IPS-20b (cell line): ENCODE results near the gene PIGL.
"Not testable (repeated sequence)": the region's sequence is repeated elsewhere in the genome, so short reads cannot be mapped to it uniquely, and the experiment has no call there.

Experiments used
- H3K27ac ChIP-seq: one replicate; pipeline ENCODE4 v1.5.1; 2013; ENCODE audit warnings: low read length
- H3K27me3 ChIP-seq: 2 replicates; pipeline ENCODE4 v1.6.1; 2013; ENCODE audit warnings: mild to moderate bottlenecking, low read length, inconsistent platforms; ENCODE audit not compliant: insufficient read depth
- H3K36me3 ChIP-seq: 2 replicates; pipeline ENCODE4 v1.6.1; 2013; ENCODE audit warnings: low read depth, mild to moderate bottlenecking, inconsistent platforms, low read length, moderate library complexity; ENCODE audit not compliant: insufficient read depth
- H3K4me1 ChIP-seq: 2 replicates; pipeline ENCODE4 v1.6.1; 2013; ENCODE audit warnings: mild to moderate bottlenecking, control low read depth, inconsistent platforms, low read length, moderate library complexity; ENCODE audit not compliant: insufficient read depth
- H3K4me3 ChIP-seq: 2 replicates; pipeline ENCODE4 v1.5.1; 2013; ENCODE audit warnings: mild to moderate bottlenecking, low read length, inconsistent platforms
- H3K9ac ChIP-seq: 2 replicates; pipeline ENCODE4 v1.6.1; 2013; ENCODE audit warnings: low read depth, mild to moderate bottlenecking, inconsistent platforms, low read length, moderate library complexity
- H3K9me3 ChIP-seq: 2 replicates; pipeline ENCODE4 v1.6.1; 2013; ENCODE audit warnings: mild to moderate bottlenecking, low read depth, low read length, inconsistent platforms; ENCODE audit not compliant: insufficient read depth

PIGL gene

DNA sequence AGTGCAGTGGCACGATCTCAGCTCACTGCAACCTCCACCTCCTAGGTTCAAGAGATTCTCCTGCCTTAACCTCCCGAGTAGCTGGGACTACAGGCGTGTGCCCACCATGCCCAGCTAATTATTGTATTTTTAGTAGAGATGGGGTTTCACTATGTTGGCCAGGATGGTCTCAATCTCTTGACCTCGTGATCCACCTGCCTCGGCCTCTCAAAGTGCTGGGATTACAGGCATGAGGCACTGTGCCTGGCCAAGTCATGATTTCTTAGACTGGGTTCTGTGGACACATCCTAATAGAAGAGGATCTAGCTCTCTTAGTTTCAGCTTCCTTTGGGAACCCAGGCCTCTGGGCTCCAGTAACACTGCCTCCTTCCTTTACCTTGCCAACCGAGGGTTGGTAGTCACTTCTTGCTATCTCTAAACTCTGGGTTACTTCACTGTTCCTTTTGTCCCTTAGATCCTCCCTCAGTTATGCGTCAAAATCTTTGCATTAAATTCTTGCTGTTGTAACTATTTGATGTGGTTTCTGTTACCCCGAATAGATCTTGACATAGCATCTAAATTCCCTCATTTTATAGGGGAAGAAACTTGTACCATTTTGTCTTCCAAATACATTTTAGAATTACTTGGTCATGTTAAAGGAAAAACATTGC lies 13.0 kb downstream of the PIGL start:
- H3K9me3 ChIP-seq, H3K27me3 ChIP-seq, H3K27ac ChIP-seq, H3K9ac ChIP-seq, H3K4me3 ChIP-seq, H3K4me1 ChIP-seq: not testable (repeated sequence)
- H3K36me3 ChIP-seq = peaks cover 10% of the 10 kb centered on the region; the same call in 1 of the 2 replicates

DNA sequence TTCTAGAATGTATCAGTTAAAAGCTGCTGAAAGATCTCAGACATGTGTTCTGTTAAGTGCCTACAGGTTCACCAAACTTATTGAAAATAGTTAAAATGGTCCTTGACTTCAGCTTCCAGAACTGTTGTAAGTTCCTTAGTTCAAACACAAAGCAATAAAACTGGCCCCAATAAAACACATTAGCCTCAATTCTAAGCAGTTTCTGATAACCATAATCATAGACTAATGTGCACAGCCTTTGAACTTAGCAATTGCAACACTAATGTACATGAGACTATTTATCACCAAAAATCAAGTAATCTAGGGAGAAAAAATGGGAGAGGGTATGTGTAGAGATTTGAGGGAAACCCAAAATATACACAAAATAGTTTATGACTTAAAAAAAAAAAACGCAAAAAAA lies 15.4 kb downstream of the PIGL start:
- H3K9me3 ChIP-seq = no peaks in the 10 kb centered on the region
- H3K4me1 ChIP-seq = no peaks in the 10 kb centered on the region

DNA sequence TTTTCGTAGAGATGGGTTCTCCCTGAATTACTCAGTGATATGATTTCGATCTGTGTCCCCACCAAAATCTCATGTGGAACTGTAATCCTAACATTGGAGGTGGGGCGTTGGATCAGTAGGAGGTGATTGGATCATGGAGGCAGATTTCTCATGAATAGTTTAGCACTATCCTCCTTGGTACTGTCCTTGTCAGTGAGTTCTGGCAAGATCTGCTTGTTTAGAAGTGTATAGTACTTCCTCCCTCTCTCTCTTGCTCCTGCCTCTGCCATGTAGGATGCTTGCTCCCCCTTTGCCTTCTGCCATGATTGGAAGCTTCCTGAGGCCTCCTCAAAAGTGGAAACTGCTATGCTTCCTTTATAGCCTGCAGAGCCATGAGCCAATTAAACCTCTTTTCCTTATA lies 22.9 kb downstream of the PIGL start:
- Histone ChIP-seq H3K4me3 (no peak overlapping the region), H3K9ac (no peak overlapping the region), H3K4me1 (peaks cover 6% of the 10 kb centered on the region; the same call in 1 of the 2 replicates), H3K27me3 (no peaks in the 10 kb centered on the region), H3K9me3 (no peaks in the 10 kb centered on the region), H3K27ac (no peak overlapping the region), H3K36me3 (peaks cover 3% of the 10 kb centered on the region; the same call in 1 of the 2 replicates)

More for the DNA sequence above, 15.4 kb downstream of the PIGL start:
- Histone ChIP-seq H3K36me3 (peaks cover 9% of the 10 kb centered on the region; the same call in 1 of the 2 replicates), H3K4me3 (no peak overlapping the region), H3K27ac (no peak overlapping the region), H3K27me3 (no peaks in the 10 kb centered on the region), H3K9ac (no peak overlapping the region)

DNA sequence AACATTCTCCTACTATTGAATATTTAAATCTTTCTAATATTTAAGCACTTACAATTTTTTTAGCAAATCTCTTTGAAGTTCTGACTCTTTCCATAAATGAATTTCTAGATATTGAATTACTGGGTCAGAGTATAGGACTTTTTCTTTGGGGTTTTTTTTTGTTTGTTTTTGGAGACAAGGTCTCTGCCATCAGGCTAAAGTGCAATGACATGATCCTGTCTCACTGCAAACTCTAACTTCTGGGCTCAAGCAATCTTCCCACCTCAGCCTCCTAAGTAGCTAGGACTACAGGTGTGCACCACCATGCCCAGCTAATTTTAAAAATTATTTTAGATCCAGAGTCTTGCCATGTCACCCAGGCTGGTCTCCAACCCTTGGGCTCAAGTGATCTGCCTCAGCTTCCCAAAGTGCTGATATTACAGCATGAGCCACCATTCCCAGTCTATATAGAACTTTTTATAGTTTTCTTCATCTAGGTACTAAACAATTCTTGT lies 24.9 kb downstream of the PIGL start:
- Histone ChIP-seq H3K27me3 (no peaks in the 10 kb centered on the region), H3K27ac (no peak overlapping the region), H3K36me3 (no peaks in the 10 kb centered on the region)

DNA sequence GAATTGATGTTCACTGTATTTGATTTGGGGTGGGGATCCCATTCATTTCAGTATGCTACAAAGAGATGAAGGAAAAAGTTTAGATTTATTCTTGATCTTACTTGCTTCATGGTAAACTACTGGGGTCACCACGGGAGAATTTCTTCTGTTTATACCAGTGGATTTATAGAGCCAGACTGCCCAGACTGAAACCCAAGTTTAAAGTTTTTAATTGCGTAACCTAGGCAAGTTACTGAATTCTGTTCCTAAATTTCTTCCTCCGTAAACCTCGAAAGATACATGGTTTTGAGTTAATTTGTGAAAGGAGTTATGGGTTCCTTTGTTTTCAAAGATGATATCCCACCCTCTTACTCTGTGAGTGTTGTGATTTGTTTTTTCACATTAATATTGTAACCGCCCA lies 26.4 kb downstream of the PIGL start:
- Histone ChIP-seq H3K27me3 (no peaks in the 10 kb centered on the region), H3K27ac (peak overlapping the region; percentile 43)

More for the DNA sequence above, 24.9 kb downstream of the PIGL start:
- no peaks in the 10 kb centered on the region for H3K9me3 ChIP-seq
- no peak overlapping the region for H3K4me3 ChIP-seq
- H3K9ac ChIP-seq = no peak overlapping the region
- peaks cover 6% of the 10 kb centered on the region; the same call in 1 of the 2 replicates for H3K4me1 ChIP-seq

DNA sequence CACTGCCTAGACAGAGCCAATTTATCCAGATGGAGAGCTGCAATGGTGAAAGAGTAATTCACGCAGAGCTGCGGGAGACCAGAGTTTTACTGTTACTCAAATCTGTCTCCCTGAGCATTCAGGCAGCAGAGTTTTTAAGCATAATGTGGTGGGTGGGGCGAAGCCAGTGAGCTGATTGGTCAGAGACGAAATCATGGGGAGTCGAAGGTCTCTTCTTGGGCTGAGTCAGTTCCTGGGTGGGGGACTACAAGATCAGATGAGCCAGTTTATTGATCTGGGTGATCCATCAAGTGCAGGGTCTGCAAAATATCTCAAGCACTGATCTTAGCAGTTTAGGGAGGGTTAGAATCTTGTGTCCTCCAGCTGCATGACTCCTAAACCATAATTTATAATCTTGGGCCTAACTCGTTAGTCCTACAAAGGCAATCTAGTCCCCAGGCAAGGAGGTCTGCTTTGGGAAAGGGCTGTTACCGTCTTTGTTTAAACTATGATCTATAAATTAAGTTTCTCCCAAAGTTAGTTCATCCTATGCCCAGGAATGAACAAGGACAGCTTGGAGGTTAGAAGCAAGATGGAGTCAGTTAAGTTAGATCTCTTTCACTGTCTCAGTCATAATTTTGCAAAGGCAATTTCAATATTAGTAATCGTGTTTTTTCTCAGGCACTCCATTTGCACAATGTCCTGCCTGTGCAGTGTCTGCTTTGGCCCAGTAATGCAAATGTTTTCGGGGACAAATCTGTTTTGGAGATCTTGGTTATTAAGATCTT lies 27.0 kb downstream of the PIGL start:
- no peak overlapping the region for H3K4me3 ChIP-seq
- peak overlapping the region; percentile 43 for H3K27ac ChIP-seq
- no peaks in the 10 kb centered on the region for H3K9me3 ChIP-seq
- no peaks in the 10 kb centered on the region for H3K36me3 ChIP-seq
- peaks cover 6% of the 10 kb centered on the region; the same call in 1 of the 2 replicates for H3K4me1 ChIP-seq
- H3K27me3 ChIP-seq = no peaks in the 10 kb centered on the region
- H3K9ac ChIP-seq = peak overlapping the region; percentile 14; the same call in 1 of the 2 replicates

More for the DNA sequence above, 26.4 kb downstream of the PIGL start:
- H3K4me3 ChIP-seq = no peak overlapping the region
- no peaks in the 10 kb centered on the region for H3K36me3 ChIP-seq
- H3K4me1 ChIP-seq = peaks cover 6% of the 10 kb centered on the region; the same call in 1 of the 2 replicates
- no peaks in the 10 kb centered on the region for H3K9me3 ChIP-seq
- peak overlapping the region; percentile 14; the same call in 1 of the 2 replicates for H3K9ac ChIP-seq

DNA sequence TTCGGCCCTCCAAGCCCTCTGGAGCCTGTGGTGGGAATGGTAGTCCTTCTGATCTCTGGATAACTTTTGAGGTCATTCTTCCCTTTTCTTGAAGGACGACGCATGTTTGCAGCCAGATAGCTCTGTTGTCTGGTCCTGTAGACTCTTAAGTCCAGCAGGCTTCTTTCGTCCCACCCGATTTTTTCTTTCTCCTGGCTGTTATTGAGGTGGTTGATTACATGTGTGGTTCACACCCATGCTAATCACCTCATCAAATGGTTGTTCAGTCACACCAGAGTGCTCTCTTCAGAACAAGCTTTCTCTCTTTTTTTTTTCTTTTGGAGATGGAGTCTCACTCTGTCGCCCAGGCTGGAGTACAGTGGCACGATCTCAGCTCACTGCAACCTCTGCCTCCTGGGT lies 30.6 kb downstream of the PIGL start:
- Histone ChIP-seq H3K27ac (no peak overlapping the region), H3K4me3 (no peak overlapping the region), H3K9ac (no peak overlapping the region), H3K27me3 (no peaks in the 10 kb centered on the region), H3K36me3 (no peaks in the 10 kb centered on the region), H3K9me3 (no peaks in the 10 kb centered on the region), H3K4me1 (peaks cover 6% of the 10 kb centered on the region; the same call in 1 of the 2 replicates)

DNA sequence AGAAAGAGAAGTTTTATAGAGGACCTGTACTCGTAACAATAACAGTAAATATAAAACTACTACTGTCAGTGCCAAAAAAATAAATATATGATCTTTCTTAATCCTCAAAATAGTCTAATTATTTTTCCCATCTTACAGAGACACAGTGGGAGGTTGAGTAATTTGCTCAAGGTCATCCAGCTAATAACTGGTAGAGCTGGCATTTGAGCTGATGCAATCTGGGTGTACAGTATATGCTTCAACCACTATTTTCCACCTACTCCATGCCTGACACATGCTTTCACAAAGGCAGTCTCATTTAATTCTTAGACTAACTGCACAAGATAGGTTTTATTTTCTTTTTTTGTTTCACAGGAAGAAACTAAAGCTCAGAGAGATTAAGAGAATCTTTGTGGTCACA lies 33.6 kb downstream of the PIGL start:
- H3K36me3 ChIP-seq = no peaks in the 10 kb centered on the region
- no peak overlapping the region for H3K4me3 ChIP-seq
- peaks cover 9% of the 10 kb centered on the region for H3K4me1 ChIP-seq
- H3K9ac ChIP-seq = no peak overlapping the region
- no peaks in the 10 kb centered on the region for H3K27me3 ChIP-seq
- no peaks in the 10 kb centered on the region for H3K9me3 ChIP-seq
- H3K27ac ChIP-seq = no peak overlapping the region

DNA sequence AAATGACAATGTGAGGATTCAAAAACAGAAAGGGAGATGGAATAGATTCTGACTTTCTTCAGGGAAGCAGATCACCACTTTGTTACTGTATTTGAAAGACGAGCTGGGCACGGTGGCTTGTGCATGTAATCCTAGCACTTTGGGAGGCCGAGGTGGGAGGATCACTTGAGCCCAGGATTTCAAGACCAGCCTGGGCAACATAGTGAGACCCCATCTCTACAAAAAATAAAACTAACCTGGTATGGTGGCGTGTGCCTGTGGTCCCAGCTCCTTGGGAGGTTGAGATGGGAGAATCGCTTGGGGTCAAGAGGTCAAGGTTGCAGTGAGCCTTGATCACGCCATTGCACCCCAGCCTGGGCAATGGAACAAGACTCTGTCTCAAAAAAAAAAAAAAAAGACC lies 34.0 kb downstream of the PIGL start:
- no peaks in the 10 kb centered on the region for H3K27me3 ChIP-seq
- no peak overlapping the region for H3K9ac ChIP-seq
- H3K36me3 ChIP-seq = no peaks in the 10 kb centered on the region
- no peak overlapping the region for H3K4me3 ChIP-seq
- H3K27ac ChIP-seq = no peak overlapping the region
- no peaks in the 10 kb centered on the region for H3K9me3 ChIP-seq
- H3K4me1 ChIP-seq = peaks cover 13% of the 10 kb centered on the region

DNA sequence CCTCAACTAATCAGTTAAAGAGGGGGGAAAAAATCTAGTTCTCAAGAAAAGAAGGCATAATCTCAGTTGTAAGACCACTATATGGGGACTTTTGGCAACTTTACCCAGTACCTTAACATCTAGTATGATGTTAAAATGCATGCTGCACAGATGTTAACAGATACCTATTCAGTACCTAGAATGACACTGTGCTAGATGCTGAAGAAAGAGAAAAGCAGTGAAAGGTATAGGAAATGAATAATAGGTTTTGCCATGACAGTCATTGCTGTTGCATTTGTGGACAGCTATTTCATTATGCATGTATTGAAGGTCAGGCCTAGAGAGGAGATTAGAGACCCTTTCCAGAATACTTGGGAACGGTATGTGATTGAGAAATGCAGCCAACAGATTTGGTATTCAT lies 34.5 kb downstream of the PIGL start:
- H3K4me1 ChIP-seq = peaks cover 13% of the 10 kb centered on the region
- no peak overlapping the region for H3K9ac ChIP-seq
- H3K27me3 ChIP-seq = no peaks in the 10 kb centered on the region
- H3K4me3 ChIP-seq = no peak overlapping the region
- H3K9me3 ChIP-seq = no peaks in the 10 kb centered on the region
- no peak overlapping the region for H3K27ac ChIP-seq
- H3K36me3 ChIP-seq = no peaks in the 10 kb centered on the region

DNA sequence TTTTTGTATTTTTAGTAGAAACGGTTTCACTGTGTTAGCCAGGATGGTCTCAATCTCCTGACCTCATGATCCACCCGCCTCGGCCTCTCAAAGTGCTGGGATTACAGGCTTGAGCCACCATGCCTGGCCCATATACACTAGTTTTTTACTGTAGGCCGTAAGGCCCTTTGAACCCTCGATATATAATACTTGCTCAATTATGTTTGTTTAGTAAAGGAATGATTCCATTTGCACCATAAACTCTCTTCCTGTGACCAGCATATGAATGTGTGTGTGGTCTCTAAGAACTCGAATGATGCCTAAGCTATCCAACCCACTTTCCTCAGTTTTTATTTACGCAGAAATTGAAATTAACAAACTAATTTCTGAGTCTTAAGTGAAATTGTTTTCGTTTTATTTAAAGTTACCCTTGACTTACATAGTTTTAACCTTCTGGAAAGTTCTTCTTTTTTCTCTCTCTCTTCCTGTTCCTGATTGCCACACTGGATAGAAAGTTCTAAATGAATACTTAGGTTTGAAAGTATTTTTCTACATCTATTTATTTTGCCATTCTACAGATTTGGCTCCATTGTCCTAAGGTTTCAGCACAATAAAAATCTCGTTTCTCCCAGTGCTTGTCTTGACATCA lies 37.9 kb downstream of the PIGL start:
- Histone ChIP-seq H3K27ac (no peak overlapping the region), H3K27me3 (no peaks in the 10 kb centered on the region), H3K4me1 (peaks cover 13% of the 10 kb centered on the region), H3K9ac (peak overlapping the region; percentile 60; the same call in 1 of the 2 replicates), H3K4me3 (no peak overlapping the region), H3K36me3 (no peaks in the 10 kb centered on the region), H3K9me3 (no peaks in the 10 kb centered on the region)
